Panc1 (cell line): ENCODE results near the gene POU2F2. TPM values are rescaled to one million over a fixed set of nuclear protein-coding genes. Genes with fewer than 3 reads are reported as not detected.

Experiments
- ATAC-seq: fragments of 200-7000 bp; cut with Tn5 transposase; 2 replicates; pipeline ENCODE4 v1.9.1; 2020; ENCODE audit warnings: mild to moderate bottlenecking, moderate library complexity
- BruUV-seq: library from RNA; stranded (reverse); fragments of 400-500 nt; replicated peaks from 2 replicates; lab custom pipeline; 2021; lab: Mats Ljungman, UMichigan
- CTCF ChIA-PET: fragments of 300-600 bp; sonication (Branson Sonifier 250); formaldehyde crosslinking; loops from one replicate; lab custom pipeline; 2022; ENCODE audit warnings: antibody characterized with exemption; lab: Charles Lee
- POLR2A ChIA-PET: fragments of 300-600 bp; sonication (Branson Sonifier 250); formaldehyde crosslinking; loops from one replicate; lab custom pipeline; 2022; ENCODE audit warnings: antibody characterized with exemption; lab: Charles Lee
- DNase-seq: peaks from one replicate; pipeline ENCODE4 v3.0.0-alpha.2; 2010; ENCODE audit warnings: low read depth, low spot score
- H3K27ac ChIP-seq: 2 replicates; pipeline ENCODE4 v1.5.1; 2011; ENCODE audit warnings: mild to moderate bottlenecking, low read length, inconsistent platforms
- H3K27me3 ChIP-seq: fragments of 200-500 bp; sonication (Bioruptor generic); 2 replicates; pipeline ENCODE4 v1.6.0; 2014; ENCODE audit warnings: low read length, inconsistent platforms; ENCODE audit not compliant: control insufficient read depth, insufficient read depth
- H3K36me3 ChIP-seq: fragments of 200-500 bp; sonication (Bioruptor generic); 2 replicates; pipeline ENCODE4 v1.5.1; 2014; ENCODE audit warnings: inconsistent platforms, mild to moderate bottlenecking, low read length, moderate library complexity; ENCODE audit not compliant: control insufficient read depth, insufficient read depth
- H3K4me1 ChIP-seq: 2 replicates; pipeline ENCODE4 v1.5.1; 2011; ENCODE audit warnings: inconsistent platforms, mild to moderate bottlenecking, low read length, moderate library complexity; ENCODE audit not compliant: control insufficient read depth, insufficient read depth
- H3K4me3 ChIP-seq, 2 experiments: 2 replicates each; pipeline ENCODE4 v1.5.1; 2011 to 2012; ENCODE audit warnings: low read depth in 2 of 2, low read length in 2 of 2, mild to moderate bottlenecking in 2 of 2, inconsistent platforms in 1 of 2, moderate library complexity in 1 of 2
- H3K9me3 ChIP-seq: fragments of 200-500 bp; sonication (Bioruptor generic); 2 replicates; pipeline ENCODE4 v1.5.1; 2014; ENCODE audit warnings: low read depth, mild to moderate bottlenecking, inconsistent platforms, low read length, moderate library complexity; ENCODE audit not compliant: control insufficient read depth, insufficient read depth
- CTCF ChIP-seq: fragments of 450-650 bp; IDR thresholded peaks from 2 replicates; pipeline ENCODE4 v1.5.1; 2017; ENCODE audit warnings: mild to moderate bottlenecking
- POLR2AphosphoS5 ChIP-seq: IDR thresholded peaks from 2 replicates; pipeline ENCODE4 v1.6.1; 2012; ENCODE audit warnings: mild to moderate bottlenecking, low read depth, low read length, moderate library complexity
- REST ChIP-seq, 2 experiments: IDR thresholded peaks; 2 replicates each; pipeline ENCODE4 v1.6.1; 2011 to 2012; ENCODE audit warnings: low read depth in 2 of 2, control low read depth in 1 of 2, low read length in 1 of 2, mild to moderate bottlenecking in 1 of 2, moderate library complexity in 1 of 2; ENCODE audit not compliant: insufficient read depth in 1 of 2
- TCF7L2 ChIP-seq: IDR thresholded peaks from 2 replicates; pipeline ENCODE4 v1.6.1; 2011; ENCODE audit warnings: mild to moderate bottlenecking, low read depth, low read length, inconsistent platforms
- in situ Hi-C: cut with HindIII; loops from 2 replicates; pipeline ENCODE4 v1.10.0; 2016; ENCODE audit warnings: low sequenced_read_pairs, low pct_unique_long_range_greater_than_20kb
- intact Hi-C: fragments of 100-400 bp; cut with micrococcal nuclease; formaldehyde crosslinking; loops from one replicate; pipeline ENCODE4 v1.10.0; 2022; ENCODE audit not compliant: unreplicated experiment
- total RNA-seq: library from RNA; stranded (reverse); gene quantifications from one replicate; pipeline ENCODE4 v1.2.1, GENCODE V29; 2021; ENCODE audit not compliant: unreplicated experiment

The POU2F2 gene
- total RNA-seq, 1 experiment from 2014 or later: 0.10 TPM

GRCh38 chr19:42170715-42171114, 38.5 kb upstream of the POU2F2 start:
- no TSS peak for BruUV-seq
- intact Hi-C loops: no loop called here
- CTCF ChIA-PET: no interaction called here
- H3K36me3 ChIP-seq: no peaks in the 10 kb centered on the region
- H3K9me3 ChIP-seq: no peaks in the 10 kb centered on the region
- H3K4me3 ChIP-seq: no peak overlapping the region
- TF ChIP-seq CTCF: no peak
- POLR2A ChIA-PET: no interaction called here
- no peaks in the 10 kb centered on the region for H3K4me1 ChIP-seq
- ATAC-seq (no peak), DNase-seq (no peak)
- no peak overlapping the region for H3K27ac ChIP-seq
- in situ Hi-C loops: no loop called here
- H3K27me3 ChIP-seq: peaks cover 3% of the 10 kb centered on the region; the same call in 1 of the 2 replicates

GRCh38 chr19:42169486-42170413, 37.5 kb upstream of the POU2F2 start:
- no peak overlapping the region for H3K27ac ChIP-seq
- no peaks in the 10 kb centered on the region for H3K36me3 ChIP-seq
- H3K4me3 ChIP-seq: no peak overlapping the region
- ChIA-PET CTCF (no interaction called here), POLR2A (no interaction called here)
- H3K27me3 ChIP-seq: no peaks in the 10 kb centered on the region
- intact Hi-C loops (no loop called here), in situ Hi-C loops (no loop called here)
- no peaks in the 10 kb centered on the region for H3K4me1 ChIP-seq
- H3K9me3 ChIP-seq: no peaks in the 10 kb centered on the region
- TF ChIP-seq TCF7L2 (no peak), CTCF (no peak), REST (IDR thresholded peaks at IDR 0.05; ENCODE audit: insufficient read depth in 1 of 2, low read depth in 2 of 2, low read length in 1 of 2) (no peak), POLR2AphosphoS5 (no peak)
- DNase-seq (no peak), ATAC-seq (no peak)
- no TSS peak for BruUV-seq
